K562 (cell line): ENCODE measurements around the gene ARHGAP30. TPM values are rescaled to one million over a fixed set of nuclear protein-coding genes. Genes with fewer than 3 reads are reported as not detected.

Experiments used
- BCLAF1 ChIP-seq, 2 experiments: fragments of 450-650 bp in 1 of 2; IDR thresholded peaks; 2 replicates each; pipeline ENCODE4 v1.6.1; 2011 to 2017; ENCODE audit warnings: low read depth in 2 of 2, antibody characterized with exemption in 1 of 2, borderline replicate concordance in 1 of 2, low read length in 1 of 2, mild to moderate bottlenecking in 1 of 2, mixed read lengths in 1 of 2; ENCODE audit not compliant: control insufficient read depth in 1 of 2
- BRD4 ChIP-seq: fragments of 200-600 bp; sonication (generic); IDR thresholded peaks from 2 replicates; pipeline ENCODE4 v1.6.1; 2017; ENCODE audit warnings: inconsistent platforms
- CBFA2T3 ChIP-seq: fragments of 450-650 bp; IDR thresholded peaks from 2 replicates; pipeline ENCODE4 v1.6.1; 2017
- CREM ChIP-seq: IDR thresholded peaks from 2 replicates; pipeline ENCODE4 v1.6.1; 2014; ENCODE audit warnings: antibody characterized with exemption, low read depth
- ETV6 ChIP-seq, 3 experiments: fragments of 150-350 bp in 1 of 3; sonication (generic) in 1 of 3; formaldehyde crosslinking in 1 of 3; IDR thresholded peaks; 2 replicates each; pipeline versions ENCODE4 v1.6.1 to v1.8.0; 2014 to 2022; ENCODE audit warnings: borderline replicate concordance in 2 of 3, low read depth in 2 of 3, antibody characterized with exemption in 1 of 3, low read length in 1 of 3, mild to moderate bottlenecking in 1 of 3, missing genetic modification reagents in 1 of 3
- FOXP4 ChIP-seq: sonication (generic); formaldehyde crosslinking; IDR thresholded peaks from 2 replicates; pipeline ENCODE4 v1.8.0; 2022; ENCODE audit warnings: mild to moderate bottlenecking, missing genetic modification reagents, borderline replicate concordance
- KAT2B ChIP-seq: IDR thresholded peaks from one replicate; pipeline ENCODE4 v1.6.1; 2012; ENCODE audit warnings: low read depth, mild to moderate bottlenecking, control low read depth, inconsistent platforms, low read length, moderate library complexity
- KLF16 ChIP-seq: IDR thresholded peaks from 2 replicates; pipeline ENCODE4 v1.6.1; 2016; ENCODE audit warnings: antibody characterized with exemption
- NCOR1 ChIP-seq: fragments of 450-650 bp; IDR thresholded peaks from 2 replicates; pipeline ENCODE4 v1.6.1; 2016; ENCODE audit warnings: mild to moderate bottlenecking, moderate library complexity
- NR3C1 ChIP-seq: sonication (generic); formaldehyde crosslinking; IDR thresholded peaks from 2 replicates; pipeline ENCODE4 v1.8.1; 2022; ENCODE audit warnings: missing genetic modification reagents
- SIX5 ChIP-seq, 2 experiments: IDR thresholded peaks; 2 replicates each; pipeline ENCODE4 v1.6.1; 2011; ENCODE audit warnings: low read length in 2 of 2, borderline replicate concordance in 1 of 2, low read depth in 1 of 2, mild to moderate bottlenecking in 1 of 2, moderate library complexity in 1 of 2; ENCODE audit not compliant: insufficient read depth in 1 of 2
- SMARCC2 ChIP-seq: fragments of 450-650 bp; IDR thresholded peaks from 2 replicates; pipeline ENCODE4 v1.6.1; 2017; ENCODE audit warnings: antibody characterized with exemption, moderate library complexity, mild to moderate bottlenecking, low read depth
- SREBF1 ChIP-seq: fragments of 150-350 bp; IDR thresholded peaks from 2 replicates; pipeline ENCODE4 v1.6.1; 2014; ENCODE audit warnings: antibody characterized with exemption, low read depth, low read length, borderline replicate concordance
- TFE3 ChIP-seq: fragments of 450-650 bp; formaldehyde crosslinking; IDR thresholded peaks from 2 replicates; pipeline ENCODE4 v1.4.0; 2020; ENCODE audit warnings: mild to moderate bottlenecking, mixed read lengths
- WHSC1 ChIP-seq: IDR thresholded peaks from one replicate; pipeline ENCODE4 v1.6.1; 2012; ENCODE audit warnings: low read length, control low read depth, inconsistent platforms
- XRCC5 ChIP-seq: fragments of 200-400 bp; formaldehyde crosslinking; IDR thresholded peaks from 2 replicates; pipeline ENCODE4 v1.6.1; 2017; ENCODE audit warnings: low read depth, mild to moderate bottlenecking, low read length
- ZFPM2 ChIP-seq: fragments of 250-450 bp; sonication (Bioruptor Pico); IDR thresholded peaks from 2 replicates; pipeline ENCODE4 v1.5.1; 2022; ENCODE audit warnings: mild to moderate bottlenecking
- ZNF311 ChIP-seq: fragments of 250-450 bp; sonication (Bioruptor Pico); IDR thresholded peaks from 2 replicates; pipeline ENCODE4 v1.4.0; 2020; ENCODE audit warnings: mild to moderate bottlenecking, moderate library complexity
- ZNF316 ChIP-seq: fragments of 450-650 bp; IDR thresholded peaks from 2 replicates; pipeline ENCODE4 v1.6.1; 2016
- ZNF589 ChIP-seq: fragments of 200-800 bp; sonication (Bioruptor generic); IDR thresholded peaks from 2 replicates; pipeline ENCODE4 v1.6.1; 2016; ENCODE audit warnings: low read depth, missing genetic modification characterization, missing compliant biosample characterization
- polyA plus RNA-seq, 8 experiments: library from polyadenylated mRNA; depleted of rRNA in 4 of 8; stranded (reverse) in 5 of 8; unstranded in 3 of 8; fragments of >200 nt; fragmentation: Nextera tagmentation in 2 of 8; fragmentation: Illumina TruSeq in 1 of 8; extraction: Ambion mirVana in 2 of 8; extraction: Trizol in 1 of 8; gene quantifications; 2 replicates each; pipeline versions ENCODE4 v1.2.1 to v1.2.3, GENCODE V29; 2011 to 2014; ENCODE audit warnings: inconsistent platforms in 1 of 8, missing spikeins in 1 of 8
- total RNA-seq, 7 experiments: library from RNA; depleted of rRNA in 6 of 7; stranded (reverse); fragments of >200 nt in 6 of 7; fragmentation: Illumina TruSeq in 2 of 7; extraction: Trizol in 2 of 7; gene quantifications; 2 replicates each; pipeline versions ENCODE4 v1.2.1 to v1.2.3, GENCODE V29; 2011 to 2021; ENCODE audit warnings: low replicate concordance in 1 of 7

The ARHGAP30 gene
- total and polyA plus RNA-seq, 9 of the 15 experiments (the other 6 are each of a cell fraction or from before 2014, with no cell fraction given), result 0.01 to 0.73 (median 0.12) TPM

- no peak for TF ChIP-seq BCLAF1 (IDR thresholded peaks at IDR 0.05; ENCODE audit: borderline replicate concordance in 1 of 2, control insufficient read depth in 1 of 2, low read depth in 2 of 2, low read length in 1 of 2)
- 0 out of 2 replicates have a peak, but pooled peaks have one; percentile 64 for TF ChIP-seq BRD4
- no peak for TF ChIP-seq ZNF311
- no peak for TF ChIP-seq KLF16
- no peak for TF ChIP-seq XRCC5
- no peak for TF ChIP-seq FOXP4 (CRISPR knock-in tag)
- TF ChIP-seq NCOR1, result peak; percentile 52; the same call in 1 of the 2 replicates
- TF ChIP-seq TFE3 (CRISPR knock-in tag), result no peak
- TF ChIP-seq ZNF316, result no peak
- TF ChIP-seq SIX5 (IDR thresholded peaks at IDR 0.05; ENCODE audit: borderline replicate concordance in 1 of 2, insufficient read depth in 1 of 2, low read depth in 1 of 2, low read length in 2 of 2), result no peak
- TF ChIP-seq CBFA2T3, result peak; percentile 65
- no peak for TF ChIP-seq ZNF589 (CRISPR knock-in tag)
- TF ChIP-seq ETV6 (IDR thresholded peaks at IDR 0.05; ENCODE audit: borderline replicate concordance in 1 of 2, low read depth in 2 of 2, low read length in 1 of 2), result no peak
- no peak for TF ChIP-seq ETV6 (CRISPR knock-in tag; IDR thresholded peaks at IDR 0.05; ENCODE audit: borderline replicate concordance)
- TF ChIP-seq CREM, result 0 out of 2 replicates have a peak, but pooled peaks have one; percentile 14
- no peak for TF ChIP-seq NR3C1 (CRISPR knock-in tag)
- TF ChIP-seq SREBF1, result no peak
- no peak for TF ChIP-seq KAT2B
- TF ChIP-seq WHSC1, result no peak
- TF ChIP-seq SMARCC2, result no peak
- TF ChIP-seq ZFPM2, result no peak
Measured at GRCh38 chr1:161019751-161020495, 49.8 kb downstream of the ARHGAP30 start (continued).
